HG03558 (cell line): ENCODE measurements around the gene EYS.
"Not testable (repeated sequence)": the region's sequence is repeated elsewhere in the genome, so short reads cannot be mapped to it uniquely, and the experiment has no call there.

Source experiments
- ATAC-seq: cut with Tn5 transposase; IDR thresholded peaks from one replicate; pipeline ENCODE4 v1.9.1; 2021; ENCODE audit warnings: moderate number of reproducible peaks; ENCODE audit not compliant: unreplicated experiment; ENCODE audit errors: extremely low read depth

EYS gene

GRCh38 chr6:63964366-63964765 lies 1742.7 kb downstream of the EYS start:
- ATAC-seq: no peak

DNA sequence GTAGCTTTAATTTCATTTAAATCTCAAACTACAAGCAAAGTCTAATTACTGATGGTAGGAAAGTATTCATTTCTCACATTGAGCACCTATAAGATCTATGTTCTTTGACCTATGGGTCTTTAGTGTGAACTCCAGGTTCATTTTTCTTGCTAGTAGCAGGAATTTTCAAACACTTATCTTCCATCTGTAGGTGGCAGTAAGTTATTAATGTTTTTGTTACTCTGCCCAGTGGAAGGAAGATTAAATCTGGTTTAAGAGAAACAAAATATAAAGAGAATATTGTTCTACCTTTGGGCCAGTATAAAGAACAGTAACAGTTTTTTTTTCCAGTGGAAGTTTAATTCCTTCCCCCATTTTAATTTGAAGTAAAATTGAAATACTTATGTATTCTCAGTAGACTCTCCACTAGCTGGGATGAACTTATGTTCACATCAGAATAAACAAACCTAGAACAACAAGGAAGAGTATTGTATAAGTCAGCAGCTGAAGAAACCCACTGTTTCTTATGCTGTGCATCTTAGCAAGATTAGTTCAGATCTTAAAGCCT lies 1743.2 kb downstream of the EYS start:
- no peak for ATAC-seq

- not testable (repeated sequence) for ATAC-seq
Measured at GRCh38 chr6:63953336-63954021, 1753.5 kb downstream of the EYS start.

GRCh38 chr6:63947792-63948529 lies 1759.1 kb downstream of the EYS start:
- ATAC-seq: no peak

DNA sequence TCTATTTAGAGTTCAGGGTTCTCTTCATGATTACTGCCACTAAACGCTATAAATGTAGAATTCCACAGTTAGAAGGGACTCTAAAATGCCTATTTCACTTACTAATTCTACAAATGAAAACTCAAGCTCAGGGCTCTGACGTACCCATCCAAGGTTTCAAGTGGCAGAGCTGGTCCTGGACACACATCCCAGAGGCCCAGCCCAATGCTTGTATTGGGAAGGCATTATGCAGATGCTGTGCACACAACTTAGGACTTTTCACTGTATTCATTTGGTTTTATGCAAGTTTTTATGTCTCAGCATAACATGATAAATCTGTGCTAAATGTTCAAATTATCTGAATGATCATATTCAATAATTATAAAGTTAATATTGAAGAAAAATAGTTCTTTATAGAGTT lies 1761.0 kb downstream of the EYS start:
- ATAC-seq: no peak

- no peak for ATAC-seq
Measured at GRCh38 chr6:63943826-63944225, 1763.2 kb downstream of the EYS start.

GRCh38 chr6:63941747-63942470 lies 1765.1 kb downstream of the EYS start:
- ATAC-seq: no peak

- ATAC-seq: no peak
Measured at GRCh38 chr6:63940056-63940455, 1767.0 kb downstream of the EYS start.

DNA sequence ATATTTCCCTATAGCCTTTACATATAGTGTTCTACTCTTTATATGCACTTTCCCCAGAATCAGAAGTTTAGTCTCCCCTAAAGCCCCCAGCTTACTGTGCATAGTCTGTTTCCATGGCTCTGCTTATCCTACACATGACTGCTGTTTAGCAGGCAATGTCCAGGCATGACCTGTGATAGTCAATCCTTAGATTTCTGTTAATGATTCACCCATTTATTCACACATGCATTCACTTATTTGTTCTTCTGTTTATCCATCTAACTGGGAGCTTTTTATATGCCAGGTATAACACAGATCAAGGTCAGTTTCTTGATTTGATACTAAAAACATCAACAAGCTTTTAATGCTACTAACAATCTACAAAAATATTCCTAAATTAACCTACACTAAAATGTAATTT lies 1770.6 kb downstream of the EYS start:
- ATAC-seq: no peak

GRCh38 chr6:63935732-63936131 lies 1771.3 kb downstream of the EYS start:
- ATAC-seq: no peak

GRCh38 chr6:63933948-63934347 lies 1773.1 kb downstream of the EYS start:
- ATAC-seq: not testable (repeated sequence)

DNA sequence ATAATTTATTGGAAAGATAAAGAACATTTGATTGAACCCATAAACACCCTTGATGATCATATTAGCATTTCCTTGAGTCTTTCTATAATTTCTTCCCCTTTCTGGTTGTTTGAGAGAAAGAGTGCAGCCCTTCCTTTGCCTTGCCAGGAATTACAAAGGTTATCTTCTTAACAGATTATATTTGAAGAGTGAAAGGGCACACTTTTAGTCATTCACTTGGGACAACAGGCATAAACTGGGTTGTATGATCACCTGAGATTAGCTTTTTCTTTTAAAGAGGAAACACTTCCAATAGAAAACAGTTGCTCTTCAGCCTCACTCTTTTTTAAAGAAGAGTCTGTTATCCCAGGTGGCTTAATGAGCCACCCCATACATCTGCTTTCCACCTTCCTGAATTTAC lies 1776.2 kb downstream of the EYS start:
- no peak for ATAC-seq

GRCh38 chr6:63929111-63929510 lies 1777.9 kb downstream of the EYS start:
- ATAC-seq: no peak

GRCh38 chr6:63928613-63929012 lies 1778.4 kb downstream of the EYS start:
- no peak for ATAC-seq

- no peak for ATAC-seq
Measured at GRCh38 chr6:63926950-63927927, 1779.8 kb downstream of the EYS start.

- ATAC-seq: no peak
Measured at GRCh38 chr6:63926258-63926780, 1780.7 kb downstream of the EYS start.

DNA sequence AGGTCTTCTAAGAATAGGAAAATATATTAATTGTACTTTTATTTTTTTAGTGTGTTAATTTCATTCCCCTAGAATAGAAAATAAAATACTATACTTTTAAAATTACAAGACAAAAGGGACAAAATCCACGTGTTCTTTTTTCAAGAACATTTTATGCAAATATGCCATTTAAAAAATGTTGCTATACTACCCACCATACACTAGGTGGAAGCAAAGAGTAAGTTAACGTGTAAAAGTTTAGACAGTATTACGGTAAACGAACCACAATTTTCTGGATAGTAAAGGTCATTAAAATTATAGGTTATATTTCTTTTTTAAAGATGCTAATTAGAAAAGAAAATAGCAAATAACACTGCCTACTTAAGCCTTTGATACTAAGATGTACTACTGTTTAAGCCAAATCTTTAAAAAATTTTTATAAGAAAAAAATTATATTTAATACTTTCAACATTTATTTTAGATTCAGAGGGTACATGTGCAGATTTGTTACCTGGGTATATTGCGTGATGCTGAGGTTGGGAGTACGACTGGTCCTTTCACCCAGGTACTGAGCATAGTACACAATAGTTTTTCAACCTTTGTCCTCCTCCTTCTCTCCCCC lies 1783.8 kb downstream of the EYS start:
- ATAC-seq: no peak

- no peak for ATAC-seq
Measured at GRCh38 chr6:63919556-63920110, 1787.4 kb downstream of the EYS start.

- ATAC-seq: no peak
Measured at GRCh38 chr6:63912887-63913286, 1794.1 kb downstream of the EYS start.
